HCT116 (cell line): ENCODE results near the gene RNF152. TPM values are rescaled to one million over a fixed set of nuclear protein-coding genes. Genes with fewer than 3 reads are reported as not detected.

ENCODE experiments used
- ATAC-seq: fragments of 200-7000 bp; cut with Tn5 transposase; 2 replicates; pipeline ENCODE4 v1.9.1; 2020; ENCODE audit warnings: mild to moderate bottlenecking, moderate library complexity
- BruUV-seq: library from RNA; stranded (reverse); fragments of 400-500 nt; replicated peaks from 2 replicates; lab custom pipeline; 2021; lab: Mats Ljungman, UMichigan
- CTCF ChIA-PET: fragments of 300-600 bp; sonication (Branson Sonifier 250); formaldehyde crosslinking; loops from one replicate; lab custom pipeline; 2021; ENCODE audit warnings: antibody characterized with exemption; lab: Charles Lee
- POLR2A ChIA-PET: fragments of 300-600, 350-600 bp; sonication (Branson Sonifier 250); formaldehyde crosslinking; loops from one replicate; lab custom pipeline; 2021; ENCODE audit warnings: antibody characterized with exemption; lab: Charles Lee
- RAD21 ChIA-PET, 2 experiments: fragments of 300-600 bp; sonication (Branson Sonifier 250); formaldehyde crosslinking; loops; one replicate each; lab custom pipeline; 2023; ENCODE audit warnings: low total read pairs in 2 of 2; ENCODE audit not compliant: uncharacterized antibody in 2 of 2, unreplicated experiment in 2 of 2, low non-redundant PET in 1 of 2; lab: Charles Lee
- DNase-seq: peaks from one replicate; pipeline ENCODE4 v3.0.0-alpha.2; 2010; ENCODE audit warnings: low read depth, low spot score
- H2AFZ ChIP-seq: fragments of 200-600 bp; shearing (Covaris generic), sonication (generic); 2 replicates; pipeline ENCODE4 v1.6.1; 2017; ENCODE audit warnings: low read depth, mixed run types, mixed read lengths, antibody characterized with exemption, low read length; ENCODE audit not compliant: poor library complexity, severe bottlenecking
- H3K27ac ChIP-seq: 2 replicates; pipeline ENCODE4 v1.5.1; 2012; ENCODE audit warnings: low read depth, low read length
- H3K27me3 ChIP-seq: fragments of 200-600 bp; sonication (generic); 2 replicates; pipeline ENCODE4 v1.6.1; 2016; ENCODE audit warnings: mixed run types, low read length, mixed read lengths; ENCODE audit not compliant: insufficient read depth
- H3K36me3 ChIP-seq, 2 experiments: fragments of 200-500 bp in 1 of 2; fragments of 200-600 bp in 1 of 2; sonication (Bioruptor generic) in 1 of 2; sonication (generic) in 1 of 2; 2 replicates each; pipeline versions ENCODE4 v1.5.1 to v1.6.1; 2014 to 2016; ENCODE audit warnings: low read length in 2 of 2, inconsistent platforms in 1 of 2, mixed read lengths in 1 of 2, mixed run types in 1 of 2; ENCODE audit not compliant: insufficient read depth in 2 of 2, control insufficient read depth in 1 of 2
- H3K4me1 ChIP-seq, 2 experiments: fragments of 200-600 bp in 1 of 2; sonication (generic) in 1 of 2; 2 replicates each; pipeline versions ENCODE4 v1.5.1 to v1.6.1; 2012 to 2017; ENCODE audit warnings: low read length in 2 of 2, inconsistent platforms in 1 of 2, mild to moderate bottlenecking in 1 of 2, mixed read lengths in 1 of 2, mixed run types in 1 of 2, moderate library complexity in 1 of 2; ENCODE audit not compliant: insufficient read depth in 2 of 2, control insufficient read depth in 1 of 2
- H3K4me2 ChIP-seq: fragments of 200-600 bp; sonication (generic); 2 replicates; pipeline ENCODE4 v1.6.1; 2017; ENCODE audit warnings: mixed run types, low read length, mixed read lengths
- H3K4me3 ChIP-seq, 2 experiments: fragments of 200-600 bp in 1 of 2; sonication (generic) in 1 of 2; replicated peaks in 1 of 2; 2 replicates each; pipeline ENCODE4 v1.5.1; 2011 to 2016; ENCODE audit warnings: low read length in 2 of 2, control low read depth in 1 of 2, low read depth in 1 of 2, mild to moderate bottlenecking in 1 of 2, mixed read lengths in 1 of 2, mixed run types in 1 of 2
- H3K79me2 ChIP-seq: fragments of 200-600 bp; sonication (generic); 2 replicates; pipeline ENCODE4 v1.6.1; 2017; ENCODE audit warnings: mild to moderate bottlenecking, mixed run types, low read length, moderate library complexity, mixed read lengths; ENCODE audit not compliant: insufficient read depth
- H3K9ac ChIP-seq: fragments of 200-600 bp; sonication (generic); 2 replicates; pipeline ENCODE4 v1.6.1; 2016; ENCODE audit warnings: low read length, mixed read lengths
- H3K9me2 ChIP-seq: fragments of 200-600 bp; sonication (generic), shearing (Covaris generic); 2 replicates; pipeline ENCODE4 v1.6.1; 2017; ENCODE audit warnings: mixed run types, mild to moderate bottlenecking, moderate library complexity; ENCODE audit not compliant: insufficient read depth
- H3K9me3 ChIP-seq, 2 experiments: fragments of 200-500 bp in 1 of 2; fragments of 200-600 bp in 1 of 2; sonication (Bioruptor generic) in 1 of 2; sonication (generic) in 1 of 2; 2 replicates each; pipeline ENCODE4 v1.6.1; 2014 to 2017; ENCODE audit warnings: low read length in 2 of 2, mixed read lengths in 2 of 2, inconsistent platforms in 1 of 2, low read depth in 1 of 2, mild to moderate bottlenecking in 1 of 2, mixed run types in 1 of 2, moderate library complexity in 1 of 2; ENCODE audit not compliant: control insufficient read depth in 1 of 2, insufficient read depth in 1 of 2
- H4K20me1 ChIP-seq: fragments of 200-600 bp; sonication (generic), shearing (Covaris generic); 2 replicates; pipeline ENCODE4 v1.6.1; 2017; ENCODE audit warnings: mixed run types, mild to moderate bottlenecking, moderate library complexity; ENCODE audit not compliant: insufficient read depth
- CBX3 ChIP-seq: IDR thresholded peaks from 2 replicates; pipeline ENCODE4 v1.6.1; 2012; ENCODE audit warnings: low read depth
- CEBPB ChIP-seq: IDR thresholded peaks from 2 replicates; pipeline ENCODE4 v1.6.1; 2012; ENCODE audit warnings: low read depth
- EZH2phosphoT487 ChIP-seq: fragments of 200-600 bp; IDR thresholded peaks from 2 replicates; pipeline ENCODE4 v1.6.1; 2018; ENCODE audit warnings: antibody characterized with exemption, borderline replicate concordance
- FOSL1 ChIP-seq: IDR thresholded peaks from 2 replicates; pipeline ENCODE4 v1.6.1; 2012; ENCODE audit warnings: low read depth
- POLR2A ChIP-seq: IDR thresholded peaks from 2 replicates; pipeline ENCODE4 v1.7.0; 2011; ENCODE audit warnings: borderline replicate concordance; ENCODE audit not compliant: insufficient read depth, insufficient read length; ENCODE audit errors: extremely low read depth
- POLR2AphosphoS5 ChIP-seq: IDR thresholded peaks from 2 replicates; pipeline ENCODE4 v1.6.1; 2011; ENCODE audit warnings: mild to moderate bottlenecking, low read depth, low read length, moderate library complexity
- RAD21 ChIP-seq: IDR thresholded peaks from 2 replicates; pipeline ENCODE4 v1.6.1; 2012; ENCODE audit warnings: low read depth, mild to moderate bottlenecking
- SP1 ChIP-seq: IDR thresholded peaks from 2 replicates; pipeline ENCODE4 v1.6.1; 2012; ENCODE audit warnings: low read depth
- TCF7L2 ChIP-seq: IDR thresholded peaks from 2 replicates; pipeline ENCODE4 v1.7.0; 2011; ENCODE audit warnings: borderline replicate concordance, inconsistent platforms; ENCODE audit not compliant: insufficient read depth, insufficient read length; ENCODE audit errors: extremely low read depth
- YY1 ChIP-seq: IDR thresholded peaks from 2 replicates; pipeline ENCODE4 v1.6.1; 2011; ENCODE audit warnings: low read length, low read depth, moderate library complexity, mild to moderate bottlenecking; ENCODE audit not compliant: insufficient replicate concordance; ENCODE audit errors: extremely low read depth
- intact Hi-C: fragments of 100-400 bp; cut with micrococcal nuclease; formaldehyde crosslinking; loops from 2 replicates; pipeline ENCODE4 v1.10.0; 2022
- total RNA-seq: library from RNA; stranded (reverse); gene quantifications from one replicate; pipeline ENCODE4 v1.2.1, GENCODE V29; 2021; ENCODE audit not compliant: unreplicated experiment
- TF ChIP-seq, protein P1 (sequence below): IDR thresholded peaks from 2 replicates; pipeline ENCODE4 v1.6.1; 2011; ENCODE audit warnings: mild to moderate bottlenecking, low read length, moderate library complexity; ENCODE audit not compliant: insufficient replicate concordance; ENCODE audit errors: extremely low read depth
- TF ChIP-seq, protein P2 (sequence below): IDR thresholded peaks from 2 replicates; pipeline ENCODE4 v1.6.1; 2012; ENCODE audit warnings: low read depth

Gene RNF152
- total RNA-seq, 1 experiment from 2014 or later = 0.47 TPM

DNA sequence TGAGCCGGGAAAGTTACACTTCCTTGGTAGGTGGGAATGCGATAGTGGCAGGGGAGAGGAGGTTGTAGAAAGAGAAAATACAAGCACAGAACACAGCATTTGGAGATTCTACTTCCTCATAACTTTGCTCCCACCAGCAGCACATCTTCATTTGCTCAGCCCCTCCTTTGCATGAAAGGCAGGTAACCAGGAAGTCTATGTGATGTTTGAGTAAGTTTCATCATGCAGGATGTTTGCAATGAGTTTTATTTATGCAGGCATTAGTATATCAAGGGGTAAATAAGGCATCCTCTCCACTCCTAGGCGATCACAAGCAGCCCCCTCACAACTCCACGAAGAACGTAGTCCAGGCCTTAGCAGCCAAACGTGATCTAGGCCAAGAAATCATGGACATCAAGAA is 5.0 kb downstream of the RNF152 start (continued):
- TF ChIP-seq CBX3 (no peak), SP1 (no peak), CEBPB (no peak), FOSL1 (no peak), YY1 (no peak), EZH2phosphoT487 (no peak)

DNA sequence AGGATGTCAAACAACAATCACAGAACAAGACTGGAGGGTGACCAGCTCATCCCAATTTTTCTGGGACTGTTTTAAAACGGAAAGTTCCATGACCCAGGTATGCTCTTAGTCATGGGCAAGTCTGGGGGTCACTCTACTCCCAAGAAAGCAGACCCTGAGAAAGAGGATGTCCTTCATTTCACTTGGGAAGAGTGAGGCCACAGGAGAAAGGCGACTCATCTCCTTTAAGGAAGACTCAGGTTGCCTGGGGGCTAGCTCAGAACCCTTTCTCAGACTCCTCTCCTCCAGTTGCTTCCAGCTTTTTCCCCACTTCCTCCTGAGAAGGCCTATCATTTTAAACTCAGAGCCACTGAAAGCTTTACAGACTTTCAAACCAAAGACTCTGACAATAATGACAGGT is 9.3 kb downstream of the RNF152 start:
- no peaks in the 10 kb centered on the region for H3K9me2 ChIP-seq
- no peak overlapping the region for H2AFZ ChIP-seq
- intact Hi-C loops = no loop called here
- H3K9ac ChIP-seq = no peak overlapping the region
- RAD21 ChIA-PET = no interaction called here
- no TSS peak for BruUV-seq
- H3K36me3 ChIP-seq = no peaks in the 10 kb centered on the region
- TF ChIP-seq TCF7L2 = no peak
- TF ChIP-seq, all 23 proteins: peak for 0
- H4K20me1 ChIP-seq = no peaks in the 10 kb centered on the region
- DNase-seq (no peak), ATAC-seq (no peak)
- no peak overlapping the region for H3K27ac ChIP-seq
- ChIA-PET CTCF (no interaction called here), POLR2A (interaction anchor here (1.2 kb wide), 1 partner anchor 10 kb away, joined by 3 read pairs; no protein-coding TSS in a partner anchor)
- no peaks in the 10 kb centered on the region for H3K4me1 ChIP-seq
- H3K4me3 ChIP-seq = no peak overlapping the region
- H3K4me2 ChIP-seq = no peak overlapping the region
- H3K9me3 ChIP-seq = no peaks in the 10 kb centered on the region
- H3K27me3 ChIP-seq = no peaks in the 10 kb centered on the region
- H3K79me2 ChIP-seq = no peaks in the 10 kb centered on the region

DNA sequence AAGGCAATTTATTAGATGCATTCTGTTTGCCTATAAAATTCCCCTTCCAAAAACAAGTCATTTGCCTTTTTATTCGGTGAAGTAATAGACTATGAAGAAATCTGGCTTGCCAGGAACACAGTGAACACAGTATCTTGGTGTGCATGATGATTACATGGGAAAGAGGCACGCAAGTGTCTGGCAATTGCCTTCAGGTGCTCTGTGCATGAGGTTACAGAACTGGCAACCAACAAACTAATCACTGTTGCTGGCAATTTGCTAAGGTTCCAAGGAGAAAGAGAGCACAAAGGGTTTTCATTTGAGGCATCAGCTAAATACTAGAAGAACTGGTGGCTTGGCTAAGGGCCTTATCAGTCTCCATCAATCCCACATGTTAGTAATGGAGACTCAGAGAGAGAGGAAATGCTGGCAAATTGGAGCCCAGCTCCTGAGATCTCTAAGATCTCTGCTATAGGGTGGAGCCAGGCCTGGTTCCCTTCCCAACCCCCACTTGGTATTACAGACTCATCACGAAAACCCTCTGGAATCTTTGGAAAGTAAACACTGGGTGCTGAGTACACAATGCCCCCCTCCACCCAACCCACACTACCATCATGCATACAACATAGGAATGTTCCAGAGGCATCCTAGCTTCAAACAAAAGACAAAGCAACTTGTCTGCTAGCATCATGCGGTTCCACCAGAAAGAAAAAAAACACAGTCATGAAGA is 10.4 kb downstream of the RNF152 start:
- H3K79me2 ChIP-seq = no peaks in the 10 kb centered on the region
- BruUV-seq = no TSS peak
- no peak overlapping the region for H2AFZ ChIP-seq
- CTCF ChIA-PET = no interaction called here
- intact Hi-C loops = no loop called here
- H4K20me1 ChIP-seq = no peaks in the 10 kb centered on the region
- no peaks in the 10 kb centered on the region for H3K9me2 ChIP-seq
- RAD21 ChIA-PET = no interaction called here
- no peak overlapping the region for H3K4me3 ChIP-seq
- POLR2A ChIA-PET = no interaction called here
- no peaks in the 10 kb centered on the region for H3K9me3 ChIP-seq
- H3K27ac ChIP-seq = no peak overlapping the region
- no peaks in the 10 kb centered on the region for H3K36me3 ChIP-seq
- ATAC-seq (no peak), DNase-seq (no peak)
- no peaks in the 10 kb centered on the region for H3K27me3 ChIP-seq
- H3K9ac ChIP-seq = no peak overlapping the region
- H3K4me2 ChIP-seq = no peak overlapping the region
- H3K4me1 ChIP-seq = no peaks in the 10 kb centered on the region
- TF ChIP-seq YY1 (no peak), TCF7L2 (no peak), RAD21 (no peak), POLR2AphosphoS5 (no peak), POLR2A (no peak)
- TF ChIP-seq, protein P1, sequence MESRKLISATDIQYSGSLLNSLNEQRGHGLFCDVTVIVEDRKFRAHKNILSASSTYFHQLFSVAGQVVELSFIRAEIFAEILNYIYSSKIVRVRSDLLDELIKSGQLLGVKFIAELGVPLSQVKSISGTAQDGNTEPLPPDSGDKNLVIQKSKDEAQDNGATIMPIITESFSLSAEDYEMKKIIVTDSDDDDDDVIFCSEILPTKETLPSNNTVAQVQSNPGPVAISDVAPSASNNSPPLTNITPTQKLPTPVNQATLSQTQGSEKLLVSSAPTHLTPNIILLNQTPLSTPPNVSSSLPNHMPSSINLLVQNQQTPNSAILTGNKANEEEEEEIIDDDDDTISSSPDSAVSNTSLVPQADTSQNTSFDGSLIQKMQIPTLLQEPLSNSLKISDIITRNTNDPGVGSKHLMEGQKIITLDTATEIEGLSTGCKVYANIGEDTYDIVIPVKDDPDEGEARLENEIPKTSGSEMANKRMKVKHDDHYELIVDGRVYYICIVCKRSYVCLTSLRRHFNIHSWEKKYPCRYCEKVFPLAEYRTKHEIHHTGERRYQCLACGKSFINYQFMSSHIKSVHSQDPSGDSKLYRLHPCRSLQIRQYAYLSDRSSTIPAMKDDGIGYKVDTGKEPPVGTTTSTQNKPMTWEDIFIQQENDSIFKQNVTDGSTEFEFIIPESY = no peak
- TF ChIP-seq, protein P2, sequence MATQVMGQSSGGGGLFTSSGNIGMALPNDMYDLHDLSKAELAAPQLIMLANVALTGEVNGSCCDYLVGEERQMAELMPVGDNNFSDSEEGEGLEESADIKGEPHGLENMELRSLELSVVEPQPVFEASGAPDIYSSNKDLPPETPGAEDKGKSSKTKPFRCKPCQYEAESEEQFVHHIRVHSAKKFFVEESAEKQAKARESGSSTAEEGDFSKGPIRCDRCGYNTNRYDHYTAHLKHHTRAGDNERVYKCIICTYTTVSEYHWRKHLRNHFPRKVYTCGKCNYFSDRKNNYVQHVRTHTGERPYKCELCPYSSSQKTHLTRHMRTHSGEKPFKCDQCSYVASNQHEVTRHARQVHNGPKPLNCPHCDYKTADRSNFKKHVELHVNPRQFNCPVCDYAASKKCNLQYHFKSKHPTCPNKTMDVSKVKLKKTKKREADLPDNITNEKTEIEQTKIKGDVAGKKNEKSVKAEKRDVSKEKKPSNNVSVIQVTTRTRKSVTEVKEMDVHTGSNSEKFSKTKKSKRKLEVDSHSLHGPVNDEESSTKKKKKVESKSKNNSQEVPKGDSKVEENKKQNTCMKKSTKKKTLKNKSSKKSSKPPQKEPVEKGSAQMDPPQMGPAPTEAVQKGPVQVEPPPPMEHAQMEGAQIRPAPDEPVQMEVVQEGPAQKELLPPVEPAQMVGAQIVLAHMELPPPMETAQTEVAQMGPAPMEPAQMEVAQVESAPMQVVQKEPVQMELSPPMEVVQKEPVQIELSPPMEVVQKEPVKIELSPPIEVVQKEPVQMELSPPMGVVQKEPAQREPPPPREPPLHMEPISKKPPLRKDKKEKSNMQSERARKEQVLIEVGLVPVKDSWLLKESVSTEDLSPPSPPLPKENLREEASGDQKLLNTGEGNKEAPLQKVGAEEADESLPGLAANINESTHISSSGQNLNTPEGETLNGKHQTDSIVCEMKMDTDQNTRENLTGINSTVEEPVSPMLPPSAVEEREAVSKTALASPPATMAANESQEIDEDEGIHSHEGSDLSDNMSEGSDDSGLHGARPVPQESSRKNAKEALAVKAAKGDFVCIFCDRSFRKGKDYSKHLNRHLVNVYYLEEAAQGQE = no peak
